A549 (cell line): ENCODE results near the gene ANKS1B. TPM values are rescaled to one million over a fixed set of nuclear protein-coding genes. Genes with fewer than 3 reads are reported as not detected.

Experiments
- ATAC-seq, 2 experiments: fragments of 200-7000 bp in 1 of 2; fragments of >200 bp in 1 of 2; cut with Nextera tagmentation in 1 of 2; cut with Tn5 transposase in 1 of 2; 3 replicates each; pipeline versions ENCODE4 v1.8.0 to v1.9.1; 2018 to 2020; ENCODE audit warnings: mild to moderate bottlenecking in 1 of 2, moderate library complexity in 1 of 2
- CTCF ChIA-PET: fragments of 300-600 bp; sonication (Branson Sonifier 250); formaldehyde crosslinking; extraction: SDS; loops from one replicate; lab custom pipeline; 2021; ENCODE audit warnings: antibody characterized with exemption, inconsistent platforms; lab: Yijun Ruan, JAX
- POLR2A ChIA-PET: fragments of 350-600 bp; formaldehyde crosslinking; extraction: SDS; loops from one replicate; lab custom pipeline; 2021; ENCODE audit warnings: antibody characterized with exemption, inconsistent platforms; lab: Yijun Ruan, JAX
- DNase-seq, 2 experiments: peaks; one replicate each; pipeline versions ENCODE4 v3.0.0 to v3.0.0-alpha.2; 2011 to 2016; ENCODE audit warnings: low read depth in 1 of 2, low spot score in 1 of 2
- FAIRE-seq: peaks from 2 replicates; lab custom pipeline; 2011; peaks lifted over from hg19 to GRCh38; lab: Jason Lieb, UNC
- H3K27ac ChIP-seq, 2 experiments: fragments of >200 bp; sonication (Bioruptor Twin); formaldehyde crosslinking; 3 replicates each; pipeline ENCODE4 v1.5.1; 2016 to 2017
- H3K4me1 ChIP-seq: fragments of >200 bp; sonication (Bioruptor Twin); formaldehyde crosslinking; 3 replicates; pipeline ENCODE4 v1.6.1; 2016
- H3K4me2 ChIP-seq: fragments of >200 bp; sonication (Bioruptor Twin); formaldehyde crosslinking; 3 replicates; pipeline ENCODE4 v1.6.1; 2016
- H3K4me3 ChIP-seq: fragments of >200 bp; sonication (Bioruptor Twin); formaldehyde crosslinking; 3 replicates; pipeline ENCODE4 v1.5.1; 2016
- H3K9me3 ChIP-seq: fragments of >200 bp; sonication (Bioruptor Twin); formaldehyde crosslinking; 3 replicates; pipeline ENCODE4 v1.6.1; 2016
- ATOH8 ChIP-seq: fragments of 250-450 bp; sonication (Bioruptor Pico); IDR thresholded peaks from 2 replicates; pipeline ENCODE4 v1.5.0; 2020; ENCODE audit warnings: low read depth, mild to moderate bottlenecking, moderate library complexity
- BCL3 ChIP-seq: fragments of >200 bp; sonication (Bioruptor Twin); formaldehyde crosslinking; IDR thresholded peaks from 3 replicates; pipeline ENCODE4 v1.6.1; 2016
- BHLHE40 ChIP-seq: IDR thresholded peaks from 2 replicates; pipeline ENCODE4 v1.6.1; 2012; ENCODE audit warnings: low read depth, low read length, inconsistent platforms
- EHF ChIP-seq: fragments of 250-450 bp; sonication (Bioruptor Pico); IDR thresholded peaks from 2 replicates; pipeline ENCODE4 v1.5.0; 2020; ENCODE audit warnings: mild to moderate bottlenecking
- ESRRA ChIP-seq: fragments of 150-350 bp; IDR thresholded peaks from 2 replicates; pipeline ENCODE4 v1.6.1; 2014; ENCODE audit warnings: mild to moderate bottlenecking, low read length, borderline replicate concordance
- FOSB ChIP-seq: fragments of 250-450 bp; sonication (Bioruptor Pico); IDR thresholded peaks from 2 replicates; pipeline ENCODE4 v1.5.0; 2020; ENCODE audit warnings: mild to moderate bottlenecking, moderate library complexity
- GATA3 ChIP-seq: IDR thresholded peaks from 2 replicates; pipeline ENCODE4 v1.6.1; 2012; ENCODE audit warnings: borderline replicate concordance
- HES2 ChIP-seq: fragments of >200 bp; sonication (Bioruptor Twin); formaldehyde crosslinking; IDR thresholded peaks from 2 replicates; pipeline ENCODE4 v1.6.1; 2016
- HOXB13 ChIP-seq: fragments of 250-450 bp; sonication (Bioruptor Pico); IDR thresholded peaks from 2 replicates; pipeline ENCODE4 v1.5.0; 2020; ENCODE audit warnings: low read depth, mild to moderate bottlenecking, moderate library complexity
- MAFK ChIP-seq: fragments of 450-650 bp; IDR thresholded peaks from 2 replicates; pipeline ENCODE4 v1.6.1; 2014; ENCODE audit not compliant: partially characterized antibody
- MYC ChIP-seq: IDR thresholded peaks from 2 replicates; pipeline ENCODE4 v1.6.1; 2012; ENCODE audit warnings: mild to moderate bottlenecking, inconsistent platforms, low read length, improper control_type of control experiment, borderline replicate concordance
- NFE2L2 ChIP-seq: fragments of 150-350 bp; conservative IDR thresholded peaks from 2 replicates; pipeline ENCODE4 v1.6.1; 2014; ENCODE audit warnings: low read length
- RARB ChIP-seq: fragments of 250-450 bp; sonication (Bioruptor Pico); IDR thresholded peaks from 2 replicates; pipeline ENCODE4 v1.8.0; 2021; ENCODE audit warnings: mild to moderate bottlenecking, moderate library complexity
- RCOR1 ChIP-seq: fragments of 150-350 bp; IDR thresholded peaks from 2 replicates; pipeline ENCODE4 v1.6.1; 2014; ENCODE audit warnings: antibody characterized with exemption, low read length, low read depth
- RNF2 ChIP-seq: fragments of 200-600 bp; sonication (generic); IDR thresholded peaks from 2 replicates; pipeline ENCODE4 v1.6.1; 2016; ENCODE audit warnings: low read depth, mild to moderate bottlenecking, antibody characterized with exemption, moderate library complexity, borderline replicate concordance
- SMC3 ChIP-seq: fragments of >200 bp; sonication (Bioruptor Twin); formaldehyde crosslinking; IDR thresholded peaks from 3 replicates; pipeline ENCODE4 v1.6.1; 2018; ENCODE audit warnings: inconsistent platforms
- TFCP2L1 ChIP-seq: fragments of 250-450 bp; sonication (Bioruptor Pico); IDR thresholded peaks from 2 replicates; pipeline ENCODE4 v1.5.0; 2021; ENCODE audit warnings: mild to moderate bottlenecking
- WGBS: methylation state at CpG from one replicate; pipeline ENCODE4 v1.1.6; 2017; ENCODE audit errors: missing lambda C conversion rate; 5-methylcytosine and 5-hydroxymethylcytosine counted together
- polyA plus RNA-seq, 4 experiments: library from polyadenylated mRNA; depleted of rRNA in 3 of 4; stranded (reverse); fragments of >200 nt; fragmentation: RNase III in 1 of 4; extraction: RNeasy Plus Mini Kit Qiagen cat#74134 plus additional on column Dnase treatment in 1 of 4; gene quantifications; 2 replicates in 3 of 4; 3 replicates in 1 of 4; pipeline ENCODE4 v1.2.3, GENCODE V29; 2011 to 2017
- TF ChIP-seq, protein P1 (sequence below): fragments of >200 bp; sonication (Bioruptor Twin); formaldehyde crosslinking; IDR thresholded peaks from 3 replicates; pipeline ENCODE4 v1.5.1; 2016
- TF ChIP-seq, protein P2 (sequence below): IDR thresholded peaks from 2 replicates; pipeline ENCODE4 v1.6.1; 2012

The ANKS1B gene
- polyA plus RNA-seq, 2 of the 4 experiments (the other 2 are of a cell fraction), result 1.5 to 2.2 TPM

DNA sequence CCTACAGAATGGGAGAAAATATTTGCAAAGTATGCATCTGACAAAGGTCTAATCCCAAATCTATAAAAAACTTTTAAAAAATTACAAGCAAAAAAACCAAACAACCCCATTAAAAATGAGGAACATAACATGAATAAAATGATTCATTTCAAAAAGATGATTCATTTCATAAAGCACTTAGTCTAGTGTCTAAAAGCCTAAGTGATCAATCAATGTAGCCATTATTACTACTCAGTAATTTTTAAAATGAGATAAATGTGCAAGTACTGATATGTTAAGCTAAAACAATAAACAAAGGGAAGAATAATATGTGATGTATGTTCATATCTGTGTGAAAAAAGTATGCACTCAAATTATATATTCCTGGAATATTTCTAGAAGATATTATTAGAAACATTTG lies 456.3 kb downstream of the ANKS1B start:
- Histone ChIP-seq H3K4me1 (no peaks in the 10 kb centered on the region), H3K27ac (no peak overlapping the region), H3K9me3 (no peaks in the 10 kb centered on the region), H3K4me3 (no peak overlapping the region), H3K4me2 (no peak overlapping the region)
- FAIRE-seq, result no peak
- no peak for DNase-seq
- TF ChIP-seq SMC3, result no peak
- TF ChIP-seq, protein P1, sequence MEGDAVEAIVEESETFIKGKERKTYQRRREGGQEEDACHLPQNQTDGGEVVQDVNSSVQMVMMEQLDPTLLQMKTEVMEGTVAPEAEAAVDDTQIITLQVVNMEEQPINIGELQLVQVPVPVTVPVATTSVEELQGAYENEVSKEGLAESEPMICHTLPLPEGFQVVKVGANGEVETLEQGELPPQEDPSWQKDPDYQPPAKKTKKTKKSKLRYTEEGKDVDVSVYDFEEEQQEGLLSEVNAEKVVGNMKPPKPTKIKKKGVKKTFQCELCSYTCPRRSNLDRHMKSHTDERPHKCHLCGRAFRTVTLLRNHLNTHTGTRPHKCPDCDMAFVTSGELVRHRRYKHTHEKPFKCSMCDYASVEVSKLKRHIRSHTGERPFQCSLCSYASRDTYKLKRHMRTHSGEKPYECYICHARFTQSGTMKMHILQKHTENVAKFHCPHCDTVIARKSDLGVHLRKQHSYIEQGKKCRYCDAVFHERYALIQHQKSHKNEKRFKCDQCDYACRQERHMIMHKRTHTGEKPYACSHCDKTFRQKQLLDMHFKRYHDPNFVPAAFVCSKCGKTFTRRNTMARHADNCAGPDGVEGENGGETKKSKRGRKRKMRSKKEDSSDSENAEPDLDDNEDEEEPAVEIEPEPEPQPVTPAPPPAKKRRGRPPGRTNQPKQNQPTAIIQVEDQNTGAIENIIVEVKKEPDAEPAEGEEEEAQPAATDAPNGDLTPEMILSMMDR, result no peak
- no peak for TF ChIP-seq EHF (CRISPR knock-in tag)
- TF ChIP-seq NFE2L2, result no peak
- TF ChIP-seq HES2, result no peak
- no peak for TF ChIP-seq GATA3
- TF ChIP-seq MAFK, result no peak
- no peak for TF ChIP-seq HOXB13 (CRISPR knock-in tag)
- TF ChIP-seq ESRRA, result no peak
- TF ChIP-seq BCL3, result no peak
- ChIA-PET POLR2A (no interaction called here), CTCF (no interaction called here)
- ATAC-seq, result no peak

- Histone ChIP-seq H3K27ac (no peak overlapping the region), H3K4me1 (no peaks in the 10 kb centered on the region), H3K9me3 (no peaks in the 10 kb centered on the region), H3K4me2 (no peak overlapping the region), H3K4me3 (no peak overlapping the region)
- TF ChIP-seq TFCP2L1 (CRISPR knock-in tag) (no peak), EHF (CRISPR knock-in tag) (no peak), MYC (no peak), RCOR1 (no peak), RARB (CRISPR knock-in tag) (no peak), HOXB13 (CRISPR knock-in tag) (no peak), ATOH8 (CRISPR knock-in tag) (no peak), RNF2 (no peak), BHLHE40 (no peak), FOSB (CRISPR knock-in tag) (no peak), BCL3 (no peak)
- TF ChIP-seq, protein P2, sequence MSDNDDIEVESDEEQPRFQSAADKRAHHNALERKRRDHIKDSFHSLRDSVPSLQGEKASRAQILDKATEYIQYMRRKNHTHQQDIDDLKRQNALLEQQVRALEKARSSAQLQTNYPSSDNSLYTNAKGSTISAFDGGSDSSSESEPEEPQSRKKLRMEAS, result no peak
- ChIA-PET CTCF (interaction anchor here (0.6 kb wide), 1 partner anchor 17 kb away, joined by 4 read pairs; no protein-coding TSS in a partner anchor), POLR2A (no interaction called here)
- FAIRE-seq (no peak), ATAC-seq (no peak), DNase-seq (no peak)
- WGBS, result 0% methylated on average over 2 of the region's 2 CpGs
These were observed 460.9 kb downstream of the ANKS1B start for GRCh38 chr12:99523853-99524252.
